NCI-H1694 (cell line): Measurements from ENCODE around the gene DCANP1.
A peak's percentile ranks its signal among the peaks of the same experiment; 100 is the strongest.

ENCODE experiments used
- DNase-seq: peaks from one replicate; lab custom pipeline; 2025; lab: John Stamatoyannopoulos, UW

Gene DCANP1

DNA sequence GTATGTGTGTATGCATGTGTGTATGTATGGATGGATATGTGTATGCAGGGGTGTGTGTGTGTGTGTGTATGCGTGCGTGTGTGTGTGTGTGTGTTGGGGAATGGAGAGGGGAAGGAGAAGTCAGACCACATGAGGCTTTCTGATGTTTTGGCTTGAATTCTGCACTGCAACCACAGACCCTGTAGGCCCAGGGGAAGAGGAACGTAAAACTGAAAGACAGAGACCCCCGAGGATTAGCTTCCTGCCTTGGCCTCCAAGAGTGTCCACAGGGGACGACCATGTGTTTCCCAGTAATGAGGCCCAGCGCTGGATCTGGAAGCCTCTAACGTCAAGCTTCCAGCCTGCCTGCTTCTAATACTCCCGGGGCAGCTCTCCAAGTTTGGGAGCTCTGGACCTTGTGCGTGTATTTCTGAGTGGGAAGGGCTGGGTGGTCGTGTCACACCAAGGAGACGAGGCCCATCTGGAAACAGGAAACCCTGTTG lies 5.8 kb downstream of the DCANP1 start:
- no peak for DNase-seq

GRCh38 chr5:135440916-135441315 lies 6.2 kb downstream of the DCANP1 start:
- no peak for DNase-seq

DNA sequence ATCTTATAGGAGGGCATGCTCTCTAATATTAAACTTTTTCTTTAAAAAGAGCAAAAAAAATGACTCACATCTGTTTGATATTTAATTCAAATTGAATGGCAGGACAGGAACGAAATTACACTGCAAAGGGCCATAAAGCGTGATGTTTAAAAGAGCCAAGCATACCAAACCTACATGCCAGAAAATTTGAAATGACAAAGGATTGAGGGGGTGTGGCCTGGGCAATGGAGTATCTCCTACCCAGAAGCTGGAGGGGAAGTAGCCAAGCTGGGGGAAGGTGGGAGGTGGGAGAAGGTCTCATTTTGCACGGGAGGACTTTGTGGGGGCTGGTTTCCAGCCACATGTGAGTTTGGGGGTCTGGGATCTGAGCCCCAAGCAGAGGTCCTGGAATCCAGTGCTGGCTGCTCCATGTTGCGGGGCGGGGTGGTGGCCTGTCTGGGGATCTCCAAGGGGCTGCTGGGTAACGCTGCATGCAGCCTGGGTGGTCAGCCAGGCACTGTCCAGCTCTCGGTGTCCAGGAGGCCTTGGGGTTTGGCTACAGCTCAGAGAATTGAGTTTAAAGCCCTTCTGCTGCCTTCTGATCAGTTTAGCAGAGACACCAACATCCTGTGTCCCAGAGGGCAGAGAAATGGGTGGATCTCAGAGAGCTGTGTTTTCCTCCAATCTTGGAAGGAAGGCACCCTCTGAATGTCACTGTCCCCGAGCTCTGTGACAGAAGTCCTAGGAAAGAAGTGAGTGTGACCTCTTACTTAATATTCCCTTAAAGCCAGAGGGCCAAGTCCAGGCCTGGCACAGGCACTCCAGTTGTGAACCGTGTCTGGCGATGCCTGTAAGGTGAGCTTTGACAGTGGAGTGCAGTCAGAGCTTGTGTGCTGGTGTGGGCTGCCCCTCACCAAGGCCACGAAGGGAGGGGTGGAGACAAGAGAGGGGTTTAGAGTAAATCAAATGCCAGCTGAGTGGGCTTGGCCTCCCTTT lies 7.6 kb downstream of the DCANP1 start:
- DNase-seq, result no peak

DNA sequence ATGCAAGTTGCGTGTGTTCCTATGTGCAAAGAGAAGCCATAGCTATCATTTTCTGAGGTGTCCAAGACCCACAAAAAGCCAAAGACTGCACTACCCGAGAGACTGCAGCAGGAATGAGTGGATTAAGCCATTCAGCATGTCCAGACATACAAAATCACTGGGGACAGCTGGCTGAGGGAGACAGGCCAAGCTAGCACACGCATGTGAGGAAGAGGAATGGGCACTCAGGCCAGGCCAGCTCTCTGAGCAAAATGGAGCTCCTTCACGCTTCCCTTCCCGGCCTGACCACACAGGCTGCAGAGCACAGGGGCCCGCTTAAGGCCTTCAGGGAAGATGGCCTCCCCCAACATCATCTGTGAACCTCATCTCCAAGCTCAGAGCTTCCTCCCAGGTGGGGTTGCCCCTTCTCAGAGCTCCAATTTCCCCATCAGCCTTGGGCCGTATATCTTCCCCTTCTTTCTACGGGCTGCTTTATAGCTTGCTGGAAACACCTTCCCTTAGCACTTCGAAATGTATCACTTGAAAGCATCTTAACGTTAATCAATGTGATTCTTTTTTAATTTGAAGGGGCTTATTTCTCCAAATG lies 8.4 kb downstream of the DCANP1 start:
- DNase-seq, result no peak

- DNase-seq, result peak; percentile 86
Measured at GRCh38 chr5:135437796-135438560, 9.2 kb downstream of the DCANP1 start.

DNA sequence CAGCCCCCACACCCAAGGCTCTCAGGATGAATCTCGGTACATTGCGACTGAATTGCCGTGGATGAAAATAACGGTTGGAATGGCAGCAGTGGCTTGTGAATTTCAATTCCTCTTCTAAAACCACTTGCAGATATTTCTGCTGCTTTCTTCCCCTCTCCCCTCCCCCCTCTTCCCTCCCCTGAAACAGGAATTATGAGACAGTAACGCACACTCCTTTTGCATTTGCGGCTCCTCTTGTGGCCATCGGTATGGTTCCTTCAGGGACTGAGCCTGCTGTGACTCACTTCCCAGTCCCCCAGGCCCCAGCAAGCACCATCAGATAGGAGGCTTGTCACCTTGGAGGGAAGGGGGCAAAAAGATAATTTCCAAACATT lies 9.7 kb downstream of the DCANP1 start:
- no peak for DNase-seq

DNA sequence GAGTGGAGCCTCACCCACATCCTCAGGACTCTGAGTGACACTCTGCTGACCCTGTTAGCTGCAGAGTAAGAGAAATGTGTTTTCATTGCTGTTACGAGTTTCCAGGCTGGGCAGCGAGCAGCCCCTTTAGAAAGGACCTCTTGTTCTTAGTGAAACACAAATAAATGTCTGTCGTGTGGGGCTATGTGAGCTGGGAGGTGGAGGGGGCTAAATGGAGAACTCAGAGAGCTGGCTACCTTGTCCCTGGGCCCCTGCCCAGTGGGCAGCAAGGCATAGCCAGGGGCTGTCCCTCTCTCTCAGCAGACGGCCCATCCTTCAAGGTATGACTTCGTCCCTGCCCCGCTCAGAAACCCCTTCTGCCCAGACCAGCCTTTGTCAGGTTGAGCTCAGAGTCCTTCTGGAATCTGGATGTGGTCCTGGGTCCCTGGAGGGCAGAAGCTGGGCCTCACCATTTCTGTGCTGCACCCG lies 10.2 kb downstream of the DCANP1 start:
- no peak for DNase-seq

DNA sequence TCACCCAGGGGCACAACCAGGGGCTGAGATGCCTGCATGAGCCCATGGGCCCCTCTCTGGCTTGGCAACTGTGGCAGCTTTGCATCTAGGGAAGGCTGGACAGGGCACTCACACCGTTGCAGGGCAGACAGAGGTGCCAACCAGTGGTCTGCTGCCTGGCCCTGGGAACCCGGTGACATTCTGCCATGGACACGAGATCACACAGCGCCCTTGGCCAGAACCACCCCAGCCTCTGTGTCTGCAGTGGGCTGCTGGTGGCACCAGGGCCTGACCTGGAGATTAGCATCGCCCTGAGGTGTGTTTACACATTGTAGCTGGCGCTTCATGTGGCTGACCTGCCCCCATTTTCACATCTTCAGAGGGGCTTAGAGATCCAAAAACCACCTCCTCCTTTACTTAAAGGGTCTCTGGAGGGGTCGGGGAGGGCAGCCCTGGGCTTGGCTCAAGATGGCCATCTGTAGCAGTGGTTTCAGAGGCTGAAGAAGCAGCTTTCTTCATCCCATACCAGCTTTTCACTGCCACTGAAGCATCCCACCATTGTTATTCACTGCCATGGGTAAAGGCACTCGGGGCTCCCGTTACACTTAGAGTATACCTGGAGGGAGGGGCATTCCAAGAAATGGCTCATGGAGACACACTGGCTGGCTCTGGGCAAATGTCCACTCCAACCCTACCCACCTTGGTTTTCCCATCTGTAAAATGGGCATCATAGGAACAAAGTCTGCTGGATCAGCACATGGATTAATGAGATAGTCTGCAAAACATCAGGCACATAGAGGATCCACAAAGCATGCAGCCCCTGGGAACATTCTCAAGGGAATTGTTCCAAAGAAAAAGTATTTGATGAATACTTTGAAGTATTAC lies 11.4 kb downstream of the DCANP1 start:
- no peak for DNase-seq

GRCh38 chr5:135434591-135435466 lies 12.3 kb downstream of the DCANP1 start:
- no peak for DNase-seq

DNA sequence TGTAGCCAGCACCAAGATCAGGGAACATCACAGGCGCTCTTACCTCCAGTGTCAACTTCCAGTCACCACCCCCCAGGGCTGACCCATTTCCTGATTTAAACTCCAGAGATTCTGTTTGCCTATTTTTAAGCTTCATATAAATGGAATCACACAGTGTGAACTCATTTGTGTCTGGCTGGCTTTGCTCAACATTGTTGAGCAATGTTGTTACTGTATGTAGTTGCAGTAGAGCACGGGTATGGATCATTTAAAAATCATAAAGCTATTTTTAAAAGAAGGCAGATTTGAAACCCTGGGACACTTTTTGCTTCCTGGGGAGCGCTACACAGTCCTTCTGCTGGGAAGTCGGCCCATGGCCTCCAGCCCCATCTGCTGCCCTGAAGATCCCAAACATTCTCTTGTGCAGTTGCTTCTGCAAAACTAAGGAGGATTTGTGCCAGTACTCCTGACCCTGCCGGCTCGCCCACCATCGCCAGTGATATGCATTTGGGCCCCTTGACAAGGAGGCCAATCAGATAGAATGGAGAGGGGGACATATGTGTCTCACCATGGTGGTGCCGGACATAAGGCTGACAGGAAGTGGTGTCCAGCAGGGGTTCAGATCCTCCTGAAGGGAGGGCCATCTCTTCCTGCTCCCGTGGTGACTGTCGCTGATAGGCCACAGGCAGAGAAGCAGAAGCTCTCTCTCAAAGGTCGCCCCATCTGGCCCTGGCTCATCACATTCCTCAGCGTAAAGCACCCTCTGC lies 13.3 kb downstream of the DCANP1 start:
- no peak for DNase-seq

DNA sequence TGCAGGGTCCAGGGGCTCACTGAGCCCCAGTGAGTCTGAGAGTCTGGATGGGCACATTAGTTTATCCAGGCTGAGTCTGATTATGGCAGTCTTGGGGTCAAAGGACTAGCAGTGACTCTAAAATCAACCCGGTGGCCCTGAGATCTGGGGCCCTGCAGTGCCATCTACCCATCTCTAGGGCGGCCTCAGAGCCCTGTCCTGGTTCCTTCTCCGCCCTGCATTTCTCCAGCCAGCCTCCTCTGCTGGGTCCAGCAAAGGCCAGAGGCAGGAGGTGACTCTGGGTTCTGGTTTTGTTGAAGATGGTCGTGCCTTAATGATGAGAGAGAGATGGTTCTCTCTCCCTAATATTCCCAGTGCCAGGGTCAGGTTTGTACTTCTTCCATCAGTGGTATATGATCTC lies 15.0 kb downstream of the DCANP1 start:
- no peak for DNase-seq

GRCh38 chr5:135430135-135430437 lies 17.1 kb downstream of the DCANP1 start:
- DNase-seq, result no peak

- DNase-seq, result no peak
Measured at GRCh38 chr5:135429301-135430134, 17.6 kb downstream of the DCANP1 start.

GRCh38 chr5:135428586-135428985 lies 18.6 kb downstream of the DCANP1 start:
- no peak for DNase-seq

DNA sequence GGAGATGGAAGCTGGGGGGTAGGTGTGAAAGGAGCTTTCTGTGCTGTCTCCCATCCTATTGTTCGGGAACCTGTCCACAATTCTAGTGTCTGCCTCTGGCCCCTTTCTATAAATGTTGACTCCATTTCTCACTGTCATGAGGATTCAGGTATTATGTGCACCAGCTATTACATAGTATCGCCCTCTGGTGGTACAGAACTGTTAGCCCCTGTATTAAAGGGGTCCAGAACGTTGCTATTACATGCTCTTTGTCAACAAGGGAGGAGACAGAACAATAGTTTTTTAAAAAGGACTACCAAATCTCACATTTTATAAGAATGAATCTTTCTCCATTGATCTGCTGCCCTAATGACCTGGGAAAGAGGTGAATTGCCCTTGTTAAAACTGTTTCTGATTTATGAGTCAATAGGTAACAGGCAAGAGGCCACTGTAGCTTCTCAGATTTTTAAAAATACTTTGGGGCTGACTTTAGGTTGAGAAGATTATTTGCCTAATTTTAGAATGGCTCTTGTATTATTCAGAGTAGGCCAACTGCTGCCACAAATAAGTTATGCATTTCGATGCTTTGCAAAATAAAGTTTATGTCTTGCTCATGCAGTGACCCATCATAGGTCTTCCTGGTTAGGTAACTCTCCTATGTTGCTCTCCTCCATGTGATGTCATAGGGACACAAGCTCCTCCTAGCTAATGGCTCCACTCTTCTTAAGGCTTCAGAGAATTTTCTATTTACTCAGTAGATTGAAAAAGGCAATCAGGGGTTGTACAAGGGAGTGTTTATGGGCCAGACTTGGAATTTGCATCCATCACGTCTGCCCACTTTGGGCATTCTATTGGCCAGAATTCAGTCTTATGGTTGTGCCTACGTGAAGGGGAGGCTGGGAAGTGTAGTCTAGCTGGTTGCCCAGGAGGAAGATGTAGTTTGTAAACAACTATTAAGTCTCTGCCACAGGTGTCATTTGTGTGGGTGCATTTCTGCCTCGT lies 20.8 kb downstream of the DCANP1 start:
- peak; percentile 70 for DNase-seq

DNA sequence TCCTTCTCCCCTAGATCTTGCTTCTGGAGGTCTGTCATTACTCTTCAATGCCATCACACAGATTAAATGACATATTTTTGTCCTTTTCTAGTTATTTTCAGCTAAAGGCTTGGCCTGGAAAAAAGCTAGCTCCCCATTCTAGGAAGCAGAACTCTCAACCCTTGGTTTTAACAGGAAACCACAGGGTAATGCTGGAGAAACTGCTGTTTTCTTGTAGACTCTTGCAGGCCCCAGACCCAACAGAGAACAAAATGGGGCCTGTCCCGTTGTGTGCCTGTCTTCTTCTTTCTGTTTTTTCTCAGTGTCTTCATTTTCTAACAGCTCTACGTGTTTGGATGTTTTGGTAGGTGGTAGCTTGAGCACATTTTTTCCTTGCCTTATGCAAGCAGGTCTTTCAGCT lies 21.5 kb downstream of the DCANP1 start:
- DNase-seq, result no peak

DNA sequence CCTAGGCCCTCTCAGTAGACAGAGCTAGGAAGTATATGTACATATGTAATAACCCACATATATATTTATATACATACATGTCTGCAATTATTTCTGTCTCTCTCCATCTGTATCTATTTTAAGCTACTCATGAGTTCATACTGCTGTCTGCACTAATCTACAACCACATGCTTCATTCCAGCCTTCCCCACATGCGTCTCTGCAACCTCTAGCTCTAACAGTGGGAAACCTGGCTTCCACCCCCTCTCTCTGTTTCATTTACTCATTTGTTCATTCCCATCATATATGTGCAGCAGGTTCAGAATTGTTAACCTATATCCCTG lies 23.3 kb downstream of the DCANP1 start:
- no peak for DNase-seq
